Measurements from ENCODE around the gene GUF1. TPM values are rescaled to one million over a fixed set of nuclear protein-coding genes. Genes with fewer than 3 reads are reported as not detected.

Gene GUF1
- total and polyA plus RNA-seq, 10 of the 15 experiments (the other 5 are each of a cell fraction or from before 2014, with no cell fraction given) = 5.8 to 37.1 (median 24.8) TPM

DNA sequence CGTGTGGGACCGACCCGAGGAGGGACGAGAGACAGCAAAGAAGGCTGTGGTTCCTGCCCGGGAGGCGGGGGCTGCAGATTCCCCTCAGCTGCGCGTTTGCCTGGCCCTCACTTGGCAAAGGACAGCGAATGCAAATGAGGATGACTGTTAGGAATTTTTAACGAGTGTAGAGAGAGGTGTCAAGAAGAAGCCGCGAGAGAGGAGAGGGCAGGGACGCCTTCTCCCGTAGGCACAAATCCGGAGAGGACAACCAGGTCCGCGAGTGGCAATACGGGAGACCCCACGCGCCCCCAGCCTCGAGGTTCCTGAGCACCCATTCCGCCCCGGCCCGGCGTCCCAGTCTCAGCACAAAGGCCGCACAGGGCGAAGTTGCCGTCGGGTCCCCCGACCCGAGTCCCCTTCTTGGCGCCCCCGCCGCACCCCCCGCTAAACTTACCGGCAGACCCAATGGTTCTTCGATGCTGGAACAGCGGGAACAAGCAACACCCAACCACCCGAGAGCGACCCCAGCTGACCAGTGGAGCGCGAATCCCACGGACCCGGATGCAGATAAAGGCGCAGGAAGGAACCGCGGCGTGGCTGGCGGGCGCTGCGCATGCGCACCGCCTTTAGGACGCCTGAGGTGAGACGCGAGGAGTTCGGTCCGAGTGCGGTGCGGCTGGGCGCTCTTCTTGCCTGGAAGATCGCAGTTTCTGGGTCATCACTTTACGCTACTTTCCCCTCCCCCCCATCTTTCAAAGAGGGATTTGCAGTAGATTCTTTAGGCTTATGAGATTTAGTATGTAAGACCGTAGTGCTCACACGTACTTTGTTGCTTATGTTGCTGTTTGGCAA, 48.0 kb downstream of the GUF1 start, which contains the start of gene GNPDA2 (continued):
- TF ChIP-seq, protein P1, sequence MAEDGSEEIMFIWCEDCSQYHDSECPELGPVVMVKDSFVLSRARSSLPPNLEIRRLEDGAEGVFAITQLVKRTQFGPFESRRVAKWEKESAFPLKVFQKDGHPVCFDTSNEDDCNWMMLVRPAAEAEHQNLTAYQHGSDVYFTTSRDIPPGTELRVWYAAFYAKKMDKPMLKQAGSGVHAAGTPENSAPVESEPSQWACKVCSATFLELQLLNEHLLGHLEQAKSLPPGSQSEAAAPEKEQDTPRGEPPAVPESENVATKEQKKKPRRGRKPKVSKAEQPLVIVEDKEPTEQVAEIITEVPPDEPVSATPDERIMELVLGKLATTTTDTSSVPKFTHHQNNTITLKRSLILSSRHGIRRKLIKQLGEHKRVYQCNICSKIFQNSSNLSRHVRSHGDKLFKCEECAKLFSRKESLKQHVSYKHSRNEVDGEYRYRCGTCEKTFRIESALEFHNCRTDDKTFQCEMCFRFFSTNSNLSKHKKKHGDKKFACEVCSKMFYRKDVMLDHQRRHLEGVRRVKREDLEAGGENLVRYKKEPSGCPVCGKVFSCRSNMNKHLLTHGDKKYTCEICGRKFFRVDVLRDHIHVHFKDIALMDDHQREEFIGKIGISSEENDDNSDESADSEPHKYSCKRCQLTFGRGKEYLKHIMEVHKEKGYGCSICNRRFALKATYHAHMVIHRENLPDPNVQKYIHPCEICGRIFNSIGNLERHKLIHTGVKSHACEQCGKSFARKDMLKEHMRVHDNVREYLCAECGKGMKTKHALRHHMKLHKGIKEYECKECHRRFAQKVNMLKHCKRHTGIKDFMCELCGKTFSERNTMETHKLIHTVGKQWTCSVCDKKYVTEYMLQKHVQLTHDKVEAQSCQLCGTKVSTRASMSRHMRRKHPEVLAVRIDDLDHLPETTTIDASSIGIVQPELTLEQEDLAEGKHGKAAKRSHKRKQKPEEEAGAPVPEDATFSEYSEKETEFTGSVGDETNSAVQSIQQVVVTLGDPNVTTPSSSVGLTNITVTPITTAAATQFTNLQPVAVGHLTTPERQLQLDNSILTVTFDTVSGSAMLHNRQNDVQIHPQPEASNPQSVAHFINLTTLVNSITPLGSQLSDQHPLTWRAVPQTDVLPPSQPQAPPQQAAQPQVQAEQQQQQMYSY (CRISPR knock-in tag; IDR thresholded peaks at IDR 0.05) = no peak
- TF ChIP-seq ZNF384 (IDR thresholded peaks at IDR 0.05; ENCODE audit: borderline replicate concordance, low read depth, low read length) (no peak), SP1 (IDR thresholded peaks at IDR 0.05; ENCODE audit: low read depth, low read length) (no peak), POLR2AphosphoS2 (IDR thresholded peaks at IDR 0.05; ENCODE audit: low read depth, low read length) (peak; percentile 63; the same call in 1 of the 2 replicates), MXI1 (IDR thresholded peaks at IDR 0.05; ENCODE audit: low read depth, low read length) (peak; percentile 46; the same call in 1 of the 2 replicates), NBN (IDR thresholded peaks at IDR 0.05) (0 out of 2 replicates have a peak, but pooled peaks have one; percentile 34), ZNF207 (IDR thresholded peaks at IDR 0.05; ENCODE audit: borderline replicate concordance) (no peak), SMARCA5 (IDR thresholded peaks at IDR 0.05) (no peak), HCFC1 (IDR thresholded peaks at IDR 0.05; ENCODE audit: low read length) (peak; percentile 37; the same call in 1 of the 2 replicates), POLR2AphosphoS5 (IDR thresholded peaks at IDR 0.05; ENCODE audit: low read length) (peak; percentile 87), CEBPB (IDR thresholded peaks at IDR 0.05; ENCODE audit: borderline replicate concordance in 1 of 2, low read depth in 2 of 2, low read length in 2 of 2) (no peak), ZNF592 (IDR thresholded peaks at IDR 0.05) (no peak)
- TF ChIP-seq, protein P2, sequence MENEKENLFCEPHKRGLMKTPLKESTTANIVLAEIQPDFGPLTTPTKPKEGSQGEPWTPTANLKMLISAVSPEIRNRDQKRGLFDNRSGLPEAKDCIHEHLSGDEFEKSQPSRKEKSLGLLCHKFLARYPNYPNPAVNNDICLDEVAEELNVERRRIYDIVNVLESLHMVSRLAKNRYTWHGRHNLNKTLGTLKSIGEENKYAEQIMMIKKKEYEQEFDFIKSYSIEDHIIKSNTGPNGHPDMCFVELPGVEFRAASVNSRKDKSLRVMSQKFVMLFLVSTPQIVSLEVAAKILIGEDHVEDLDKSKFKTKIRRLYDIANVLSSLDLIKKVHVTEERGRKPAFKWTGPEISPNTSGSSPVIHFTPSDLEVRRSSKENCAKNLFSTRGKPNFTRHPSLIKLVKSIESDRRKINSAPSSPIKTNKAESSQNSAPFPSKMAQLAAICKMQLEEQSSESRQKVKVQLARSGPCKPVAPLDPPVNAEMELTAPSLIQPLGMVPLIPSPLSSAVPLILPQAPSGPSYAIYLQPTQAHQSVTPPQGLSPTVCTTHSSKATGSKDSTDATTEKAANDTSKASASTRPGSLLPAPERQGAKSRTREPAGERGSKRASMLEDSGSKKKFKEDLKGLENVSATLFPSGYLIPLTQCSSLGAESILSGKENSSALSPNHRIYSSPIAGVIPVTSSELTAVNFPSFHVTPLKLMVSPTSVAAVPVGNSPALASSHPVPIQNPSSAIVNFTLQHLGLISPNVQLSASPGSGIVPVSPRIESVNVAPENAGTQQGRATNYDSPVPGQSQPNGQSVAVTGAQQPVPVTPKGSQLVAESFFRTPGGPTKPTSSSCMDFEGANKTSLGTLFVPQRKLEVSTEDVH (IDR thresholded peaks at IDR 0.05; ENCODE audit: low read depth, partially characterized antibody) = no peak
- TF ChIP-seq, protein P3, sequence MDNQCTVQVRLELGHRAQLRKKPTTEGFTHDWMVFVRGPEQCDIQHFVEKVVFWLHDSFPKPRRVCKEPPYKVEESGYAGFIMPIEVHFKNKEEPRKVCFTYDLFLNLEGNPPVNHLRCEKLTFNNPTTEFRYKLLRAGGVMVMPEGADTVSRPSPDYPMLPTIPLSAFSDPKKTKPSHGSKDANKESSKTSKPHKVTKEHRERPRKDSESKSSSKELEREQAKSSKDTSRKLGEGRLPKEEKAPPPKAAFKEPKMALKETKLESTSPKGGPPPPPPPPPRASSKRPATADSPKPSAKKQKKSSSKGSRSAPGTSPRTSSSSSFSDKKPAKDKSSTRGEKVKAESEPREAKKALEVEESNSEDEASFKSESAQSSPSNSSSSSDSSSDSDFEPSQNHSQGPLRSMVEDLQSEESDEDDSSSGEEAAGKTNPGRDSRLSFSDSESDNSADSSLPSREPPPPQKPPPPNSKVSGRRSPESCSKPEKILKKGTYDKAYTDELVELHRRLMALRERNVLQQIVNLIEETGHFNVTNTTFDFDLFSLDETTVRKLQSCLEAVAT (IDR thresholded peaks at IDR 0.05) = no peak; the same call in 1 of the 2 replicates
- TF ChIP-seq, protein P4, sequence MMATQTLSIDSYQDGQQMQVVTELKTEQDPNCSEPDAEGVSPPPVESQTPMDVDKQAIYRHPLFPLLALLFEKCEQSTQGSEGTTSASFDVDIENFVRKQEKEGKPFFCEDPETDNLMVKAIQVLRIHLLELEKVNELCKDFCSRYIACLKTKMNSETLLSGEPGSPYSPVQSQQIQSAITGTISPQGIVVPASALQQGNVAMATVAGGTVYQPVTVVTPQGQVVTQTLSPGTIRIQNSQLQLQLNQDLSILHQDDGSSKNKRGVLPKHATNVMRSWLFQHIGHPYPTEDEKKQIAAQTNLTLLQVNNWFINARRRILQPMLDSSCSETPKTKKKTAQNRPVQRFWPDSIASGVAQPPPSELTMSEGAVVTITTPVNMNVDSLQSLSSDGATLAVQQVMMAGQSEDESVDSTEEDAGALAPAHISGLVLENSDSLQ (IDR thresholded peaks at IDR 0.05) = no peak
